ENCODE results near the gene KIF3B.
A peak's percentile ranks its signal among the peaks of the same experiment; 100 is the strongest.
"Not testable (repeated sequence)": the region's sequence is repeated elsewhere in the genome, so short reads cannot be mapped to it uniquely, and the experiment has no call there.

The KIF3B gene

DNA sequence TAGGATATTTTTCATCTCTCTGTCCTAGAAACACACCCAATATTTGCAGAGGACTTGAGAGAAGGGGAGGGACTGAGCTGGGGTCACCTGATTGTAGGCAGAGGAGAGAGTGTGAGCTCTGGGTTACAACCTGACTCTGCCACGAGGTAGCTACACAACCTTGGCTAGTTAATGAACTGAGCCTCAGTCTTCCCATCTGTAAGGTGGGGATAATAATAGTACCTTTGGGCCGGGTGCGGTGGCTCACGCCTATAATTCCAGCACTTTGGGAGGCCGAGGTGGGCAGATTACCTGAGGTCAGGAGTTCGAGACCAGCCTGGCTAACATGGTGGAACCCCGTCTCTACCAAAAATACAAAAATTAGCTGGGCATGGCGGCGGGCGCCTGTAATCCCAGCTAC, 16.5 kb upstream of the KIF3B start:
- not testable (repeated sequence) for H3K27me3 ChIP-seq (ENCODE audit: control insufficient read depth, insufficient read depth, low read length); H3K9me3 ChIP-seq (ENCODE audit: control insufficient read depth, low read length); H3K36me3 ChIP-seq (ENCODE audit: control insufficient read depth, insufficient read depth, low read length); H3K4me3 ChIP-seq (ENCODE audit: low read length); H3K9ac ChIP-seq (ENCODE audit: low read length)
- peaks cover 18% of the 10 kb centered on the region for H3K4me1 ChIP-seq (ENCODE audit: control insufficient read depth, insufficient read depth, low read length)

DNA sequence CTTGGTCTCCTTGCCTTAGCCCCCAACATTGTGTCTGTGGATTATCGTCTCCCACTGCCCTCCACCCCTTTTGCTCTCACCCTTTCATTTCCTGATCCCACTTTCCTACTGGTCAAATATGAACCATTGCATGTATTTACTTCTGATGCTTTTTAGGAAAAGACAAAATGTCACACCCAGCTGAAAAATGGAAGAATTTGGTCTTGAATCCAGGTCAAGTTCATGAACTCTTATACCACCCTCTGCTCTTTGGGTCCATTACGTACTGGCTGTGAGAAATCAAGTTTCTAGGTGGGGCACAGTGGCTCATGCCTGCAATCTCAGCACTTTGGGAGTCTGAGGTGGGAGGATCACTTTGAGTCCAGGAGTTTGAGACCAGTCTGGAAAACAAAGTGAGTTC, 15.8 kb upstream of the KIF3B start:
- Histone ChIP-seq H3K9me3 (ENCODE audit: control insufficient read depth, low read length) (no peaks in the 10 kb centered on the region), H3K27me3 (ENCODE audit: control insufficient read depth, insufficient read depth, low read length) (no peaks in the 10 kb centered on the region), H3K4me1 (ENCODE audit: control insufficient read depth, insufficient read depth, low read length) (peaks cover 13% of the 10 kb centered on the region), H3K4me3 (ENCODE audit: low read length) (no peak overlapping the region), H3K36me3 (ENCODE audit: control insufficient read depth, insufficient read depth, low read length) (no peaks in the 10 kb centered on the region), H3K9ac (ENCODE audit: low read length) (no peak overlapping the region)

DNA sequence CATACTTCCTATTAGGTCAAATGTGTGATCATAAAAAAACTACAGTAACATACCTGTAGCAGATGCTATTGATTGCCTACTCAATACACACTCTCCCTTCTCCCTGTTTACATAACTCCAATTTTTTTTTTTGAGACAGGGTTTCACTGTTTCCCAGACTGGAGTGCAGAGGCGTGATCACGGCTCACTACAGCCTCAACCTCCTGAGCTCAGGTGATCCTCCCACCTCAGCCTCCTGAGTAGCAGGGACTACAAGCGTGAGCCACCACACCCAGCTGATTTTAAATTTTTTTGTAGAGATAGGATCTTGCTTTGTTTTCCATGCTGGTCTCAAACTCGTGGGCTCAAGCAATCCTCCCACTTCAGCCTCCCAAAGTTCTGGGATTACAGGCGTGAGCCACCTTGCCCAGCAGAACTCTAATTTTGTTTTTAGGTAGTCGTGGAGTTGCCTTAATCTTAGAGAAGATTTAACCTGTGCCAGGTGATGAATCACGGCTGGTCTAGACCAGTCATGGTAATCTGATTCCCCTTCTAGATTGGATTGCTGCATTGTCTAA, 14.0 kb upstream of the KIF3B start:
- Histone ChIP-seq H3K36me3 (ENCODE audit: control insufficient read depth, insufficient read depth, low read length) (no peaks in the 10 kb centered on the region), H3K27me3 (ENCODE audit: control insufficient read depth, insufficient read depth, low read length) (no peaks in the 10 kb centered on the region), H3K9me3 (ENCODE audit: control insufficient read depth, low read length) (no peaks in the 10 kb centered on the region), H3K9ac (ENCODE audit: low read length) (no peak overlapping the region), H3K4me1 (ENCODE audit: control insufficient read depth, insufficient read depth, low read length) (peaks cover 5% of the 10 kb centered on the region), H3K4me3 (ENCODE audit: low read length) (no peak overlapping the region)

DNA sequence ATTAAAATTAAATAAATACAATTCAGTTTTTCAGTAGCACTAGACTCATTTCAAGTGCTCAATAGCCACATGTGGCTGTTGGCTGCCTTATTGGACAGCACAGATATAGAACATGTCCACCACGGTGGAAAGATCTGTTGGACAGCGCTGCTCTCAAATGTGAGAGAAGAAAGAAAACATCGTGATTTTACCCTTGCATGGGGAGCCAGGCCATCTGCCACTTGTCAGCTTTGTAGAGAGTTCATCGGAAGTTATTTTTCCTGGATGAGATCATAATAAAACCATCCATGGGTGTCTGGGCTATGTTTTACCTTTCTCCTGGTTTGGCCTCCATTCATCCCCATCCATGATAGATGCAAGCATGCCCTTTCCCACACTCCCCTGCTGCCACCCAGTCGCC, 5.8 kb upstream of the KIF3B start:
- H3K9ac ChIP-seq (ENCODE audit: low read length), result no peak overlapping the region

DNA sequence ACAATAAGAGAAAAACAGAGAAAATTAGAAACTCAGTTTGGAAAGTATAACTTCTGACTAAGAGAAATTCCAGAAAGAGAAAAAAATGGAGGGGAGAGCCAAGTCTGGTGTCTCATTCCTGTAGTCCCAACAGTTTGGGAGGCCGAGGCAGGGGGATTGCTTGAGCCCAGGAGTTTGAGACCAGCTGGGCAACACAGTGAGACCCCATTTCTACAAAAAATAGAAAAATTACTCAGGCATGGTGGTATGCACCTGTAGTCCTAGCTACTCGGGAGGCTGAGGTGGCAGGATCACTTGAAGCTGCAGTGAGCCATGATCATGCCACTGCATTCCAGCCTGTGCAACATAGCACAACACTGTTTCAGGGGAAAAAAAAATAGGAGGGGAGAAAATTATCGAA, 3.1 kb upstream of the KIF3B start:
- Histone ChIP-seq H3K9ac (ENCODE audit: low read length) (no peak overlapping the region), H3K9me3 (ENCODE audit: control insufficient read depth, low read length) (no peaks in the 10 kb centered on the region), H3K4me3 (ENCODE audit: low read length) (no peak overlapping the region), H3K36me3 (ENCODE audit: control insufficient read depth, insufficient read depth, low read length) (no peaks in the 10 kb centered on the region), H3K4me1 (ENCODE audit: control insufficient read depth, insufficient read depth, low read length) (peaks cover 16% of the 10 kb centered on the region), H3K27me3 (ENCODE audit: control insufficient read depth, insufficient read depth, low read length) (no peaks in the 10 kb centered on the region)

More for the DNA sequence above, 5.8 kb upstream of the KIF3B start:
- H3K9me3 ChIP-seq (ENCODE audit: control insufficient read depth, low read length), result no peaks in the 10 kb centered on the region
- H3K36me3 ChIP-seq (ENCODE audit: control insufficient read depth, insufficient read depth, low read length), result no peaks in the 10 kb centered on the region
- peaks cover 4% of the 10 kb centered on the region for H3K4me1 ChIP-seq (ENCODE audit: control insufficient read depth, insufficient read depth, low read length)
- no peaks in the 10 kb centered on the region for H3K27me3 ChIP-seq (ENCODE audit: control insufficient read depth, insufficient read depth, low read length)
- no peak overlapping the region for H3K4me3 ChIP-seq (ENCODE audit: low read length)

- H3K9ac ChIP-seq (ENCODE audit: low read length); H3K9me3 ChIP-seq (ENCODE audit: control insufficient read depth, low read length); H3K36me3 ChIP-seq (ENCODE audit: control insufficient read depth, insufficient read depth, low read length); H3K4me3 ChIP-seq (ENCODE audit: low read length); H3K27me3 ChIP-seq (ENCODE audit: control insufficient read depth, insufficient read depth, low read length): not testable (repeated sequence)
- peaks cover 16% of the 10 kb centered on the region for H3K4me1 ChIP-seq (ENCODE audit: control insufficient read depth, insufficient read depth, low read length)
These were observed 2.3 kb upstream of the KIF3B start for GRCh38 chr20:32275163-32275562.

- Histone ChIP-seq H3K9ac (ENCODE audit: low read length) (peak overlapping the region; percentile 85), H3K4me1 (ENCODE audit: control insufficient read depth, insufficient read depth, low read length) (peaks cover 20% of the 10 kb centered on the region), H3K4me3 (ENCODE audit: low read length) (peak overlapping the region; percentile 60), H3K9me3 (ENCODE audit: control insufficient read depth, low read length) (no peaks in the 10 kb centered on the region), H3K27me3 (ENCODE audit: control insufficient read depth, insufficient read depth, low read length) (no peaks in the 10 kb centered on the region), H3K36me3 (ENCODE audit: control insufficient read depth, insufficient read depth, low read length) (no peaks in the 10 kb centered on the region)
These were observed 770 bp downstream of the KIF3B start for GRCh38 chr20:32278199-32278643.

- H3K27me3 ChIP-seq (ENCODE audit: control insufficient read depth, insufficient read depth, low read length), result no peaks in the 10 kb centered on the region
- peaks cover 35% of the 10 kb centered on the region for H3K4me1 ChIP-seq (ENCODE audit: control insufficient read depth, insufficient read depth, low read length)
- H3K4me3 ChIP-seq (ENCODE audit: low read length), result no peak overlapping the region
- no peak overlapping the region for H3K9ac ChIP-seq (ENCODE audit: low read length)
- no peaks in the 10 kb centered on the region for H3K36me3 ChIP-seq (ENCODE audit: control insufficient read depth, insufficient read depth, low read length)
- H3K9me3 ChIP-seq (ENCODE audit: control insufficient read depth, low read length), result no peaks in the 10 kb centered on the region
These were observed 4.3 kb downstream of the KIF3B start for GRCh38 chr20:32281711-32282110.

- H3K9me3 ChIP-seq (ENCODE audit: control insufficient read depth, low read length), result no peaks in the 10 kb centered on the region
- no peak overlapping the region for H3K9ac ChIP-seq (ENCODE audit: low read length)
- no peak overlapping the region for H3K4me3 ChIP-seq (ENCODE audit: low read length)
- H3K27me3 ChIP-seq (ENCODE audit: control insufficient read depth, insufficient read depth, low read length), result no peaks in the 10 kb centered on the region
- H3K4me1 ChIP-seq (ENCODE audit: control insufficient read depth, insufficient read depth, low read length), result peaks cover 31% of the 10 kb centered on the region
- H3K36me3 ChIP-seq (ENCODE audit: control insufficient read depth, insufficient read depth, low read length), result no peaks in the 10 kb centered on the region
These were observed 5.0 kb downstream of the KIF3B start for GRCh38 chr20:32282461-32282860.

- peaks cover 35% of the 10 kb centered on the region for H3K4me1 ChIP-seq (ENCODE audit: control insufficient read depth, insufficient read depth, low read length)
- no peak overlapping the region for H3K4me3 ChIP-seq (ENCODE audit: low read length)
- no peaks in the 10 kb centered on the region for H3K27me3 ChIP-seq (ENCODE audit: control insufficient read depth, insufficient read depth, low read length)
- H3K9me3 ChIP-seq (ENCODE audit: control insufficient read depth, low read length), result no peaks in the 10 kb centered on the region
- H3K36me3 ChIP-seq (ENCODE audit: control insufficient read depth, insufficient read depth, low read length), result no peaks in the 10 kb centered on the region
- peak overlapping the region; percentile 1 for H3K9ac ChIP-seq (ENCODE audit: low read length)
These were observed 7.7 kb downstream of the KIF3B start for GRCh38 chr20:32285082-32285620.

DNA sequence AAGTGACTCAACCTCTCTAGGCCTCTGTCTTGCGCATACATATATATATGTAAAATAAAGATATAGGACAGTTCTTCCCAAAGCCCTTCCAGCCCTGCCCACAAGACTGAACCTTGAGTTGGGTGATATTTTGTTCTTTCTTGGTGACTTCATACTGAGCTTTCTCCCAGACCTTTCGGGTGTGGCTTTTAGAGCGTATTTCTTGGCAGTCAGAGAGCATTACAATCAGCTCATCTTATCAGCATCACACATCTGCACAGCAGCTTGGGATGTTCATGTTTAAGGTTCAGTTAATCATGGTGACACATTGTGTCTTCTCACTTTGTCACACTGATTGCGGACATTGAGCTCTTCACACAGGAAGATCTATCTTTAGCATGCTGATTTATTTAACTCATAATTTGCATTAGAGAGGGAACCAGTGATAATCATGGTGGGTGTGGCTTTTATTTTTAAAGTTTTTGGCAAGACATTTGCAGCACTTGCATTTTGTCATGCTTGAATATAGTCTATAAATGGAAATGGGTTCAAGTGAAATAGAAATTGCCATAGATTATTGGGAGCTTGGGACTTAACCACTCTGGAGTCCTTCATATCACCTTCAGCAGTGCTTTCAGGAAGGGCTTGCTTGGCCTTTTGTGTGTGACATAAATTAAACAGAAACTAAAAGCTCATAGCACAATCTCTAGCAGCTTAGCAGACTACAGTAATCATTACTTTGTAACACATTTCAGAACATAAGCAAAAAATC, 8.3 kb downstream of the KIF3B start:
- H3K4me3 ChIP-seq (ENCODE audit: low read length), result no peak overlapping the region
- no peaks in the 10 kb centered on the region for H3K36me3 ChIP-seq (ENCODE audit: control insufficient read depth, insufficient read depth, low read length)
- H3K27me3 ChIP-seq (ENCODE audit: control insufficient read depth, insufficient read depth, low read length), result no peaks in the 10 kb centered on the region
- H3K9ac ChIP-seq (ENCODE audit: low read length), result peak overlapping the region; percentile 1
- no peaks in the 10 kb centered on the region for H3K9me3 ChIP-seq (ENCODE audit: control insufficient read depth, low read length)
- H3K4me1 ChIP-seq (ENCODE audit: control insufficient read depth, insufficient read depth, low read length), result peaks cover 37% of the 10 kb centered on the region

DNA sequence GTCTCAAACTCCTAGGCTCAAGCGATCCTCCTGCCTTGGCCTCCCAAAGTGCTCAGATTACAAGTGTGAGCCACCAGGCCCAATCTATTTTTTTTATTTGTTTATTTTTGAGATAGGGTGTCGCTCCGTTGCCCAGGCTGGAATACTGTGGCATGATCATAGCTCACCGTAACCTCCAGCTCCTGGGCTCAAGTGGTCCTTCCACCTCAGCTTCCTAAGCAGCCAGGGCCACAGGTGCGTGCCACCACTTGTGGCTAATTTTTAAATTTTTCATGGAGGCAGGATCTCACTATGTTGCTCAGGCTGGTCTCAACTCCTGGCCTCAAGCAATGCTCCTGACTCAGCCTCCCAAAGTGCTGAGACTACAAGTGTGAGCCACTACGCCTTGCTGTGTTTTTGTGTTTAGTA, 9.8 kb downstream of the KIF3B start:
- Histone ChIP-seq H3K36me3 (ENCODE audit: control insufficient read depth, insufficient read depth, low read length) (no peaks in the 10 kb centered on the region), H3K9ac (ENCODE audit: low read length) (no peak overlapping the region), H3K4me3 (ENCODE audit: low read length) (no peak overlapping the region), H3K27me3 (ENCODE audit: control insufficient read depth, insufficient read depth, low read length) (no peaks in the 10 kb centered on the region), H3K9me3 (ENCODE audit: control insufficient read depth, low read length) (no peaks in the 10 kb centered on the region), H3K4me1 (ENCODE audit: control insufficient read depth, insufficient read depth, low read length) (peaks cover 34% of the 10 kb centered on the region)

All from mucosa of stomach (tissue), 1 donor.